ENCODE measurements around the gene PKP4. TPM values are rescaled to one million over a fixed set of nuclear protein-coding genes. Genes with fewer than 3 reads are reported as not detected.

The PKP4 gene
- total RNA-seq, 1 experiment from 2014 or later = 55.2 TPM

- no peaks in the 10 kb centered on the region for H4K20me1 ChIP-seq (ENCODE audit: insufficient read depth)
- no peaks in the 10 kb centered on the region for H3K4me1 ChIP-seq (ENCODE audit: control insufficient read depth in 1 of 2, insufficient read depth in 2 of 2, low read length in 2 of 2)
- RAD21 ChIA-PET (ENCODE audit: low non-redundant PET in 1 of 2, low total read pairs in 2 of 2, uncharacterized antibody in 2 of 2, unreplicated experiment in 2 of 2) = no interaction called here
- no peak overlapping the region for H3K4me3 ChIP-seq (replicated peaks in 1 of 2; ENCODE audit: low read depth in 1 of 2, low read length in 2 of 2)
- no TSS peak for BruUV-seq (replicated peaks)
- no peak overlapping the region for H3K4me2 ChIP-seq (ENCODE audit: low read length)
- H3K79me2 ChIP-seq (ENCODE audit: insufficient read depth, low read length) = no peaks in the 10 kb centered on the region
- POLR2A ChIA-PET = no interaction called here
- ATAC-seq (no peak), DNase-seq (ENCODE audit: low read depth, low spot score) (no peak)
- no peak for TF ChIP-seq SP1 (IDR thresholded peaks at IDR 0.05; ENCODE audit: low read depth)
- no peak for TF ChIP-seq ATF3 (IDR thresholded peaks at IDR 0.05)
- TF ChIP-seq ZNF274 (IDR thresholded peaks at IDR 0.05; ENCODE audit: low read depth, low read length) = no peak
- no peak for TF ChIP-seq CEBPB (IDR thresholded peaks at IDR 0.05; ENCODE audit: low read depth)
- no peak for TF ChIP-seq RAD21 (IDR thresholded peaks at IDR 0.05; ENCODE audit: low read depth)
- TF ChIP-seq EGR1 (IDR thresholded peaks at IDR 0.05; ENCODE audit: low read depth) = no peak
- TF ChIP-seq EZH2phosphoT487 (IDR thresholded peaks at IDR 0.05; ENCODE audit: borderline replicate concordance) = no peak
- no peak for TF ChIP-seq SIN3A (IDR thresholded peaks at IDR 0.05; ENCODE audit: low read depth)
- no peak for TF ChIP-seq ELF1 (IDR thresholded peaks at IDR 0.05; ENCODE audit: borderline replicate concordance, low read depth)
- TF ChIP-seq YY1 (IDR thresholded peaks at IDR 0.05; ENCODE audit: extremely low read depth, insufficient replicate concordance, low read depth, low read length) = no peak
- no peak for TF ChIP-seq ZBTB33 (IDR thresholded peaks at IDR 0.05; ENCODE audit: extremely low read depth, insufficient replicate concordance, low read length)
- TF ChIP-seq FOSL1 (IDR thresholded peaks at IDR 0.05; ENCODE audit: low read depth) = no peak
- no peak for TF ChIP-seq TCF7L2 (IDR thresholded peaks at IDR 0.05; ENCODE audit: borderline replicate concordance, extremely low read depth, insufficient read depth, insufficient read length)
- no peak for TF ChIP-seq JUND (IDR thresholded peaks at IDR 0.05)
- no peak for TF ChIP-seq SRF (IDR thresholded peaks at IDR 0.05; ENCODE audit: low read depth)
- no peak for TF ChIP-seq POLR2AphosphoS5 (IDR thresholded peaks at IDR 0.05; ENCODE audit: low read depth, low read length)
- no peak for TF ChIP-seq REST (IDR thresholded peaks at IDR 0.05; ENCODE audit: low read depth)
- no peak for TF ChIP-seq EZH2 (IDR thresholded peaks at IDR 0.05)
- no peak for TF ChIP-seq MAX (IDR thresholded peaks at IDR 0.05)
- 0 out of 4 replicates have a peak, but pooled peaks cover 0 to 3% of the 10 kb centered on the region in 2 experiments for H3K36me3 ChIP-seq (ENCODE audit: control insufficient read depth in 1 of 2, insufficient read depth in 2 of 2, low read length in 2 of 2)
- H3K9me3 ChIP-seq (ENCODE audit: control insufficient read depth in 1 of 2, insufficient read depth in 1 of 2, low read depth in 1 of 2, low read length in 2 of 2) = no peaks in the 10 kb centered on the region
- CTCF ChIA-PET = no interaction called here
- intact Hi-C loops (cut with micrococcal nuclease) = no loop called here
- H3K9me2 ChIP-seq (ENCODE audit: insufficient read depth) = no peaks in the 10 kb centered on the region
- no peak overlapping the region for H3K27ac ChIP-seq (ENCODE audit: low read depth, low read length)
- no peak overlapping the region for H3K9ac ChIP-seq (ENCODE audit: low read length)
- no peak overlapping the region for H2AFZ ChIP-seq (ENCODE audit: low read depth, low read length, poor library complexity, severe bottlenecking)
- no peaks in the 10 kb centered on the region for H3K27me3 ChIP-seq (ENCODE audit: insufficient read depth, low read length)
Observed at GRCh38 chr2:158644139-158644538, 187.4 kb downstream of the PKP4 start.

Data from HCT116 (cell line).